ENCODE data around the gene SLC43A1.
A peak's percentile ranks its signal among the peaks of the same experiment; 100 is the strongest.
"Not testable (repeated sequence)": the region's sequence is repeated elsewhere in the genome, so short reads cannot be mapped to it uniquely, and the experiment has no call there.

SLC43A1 gene

GRCh38 chr11:57460022-57460757, 55.3 kb downstream of the SLC43A1 start, which contains the start of gene RTN4RL2:
Gene RTN4RL2 (plus strand): TSS chr11:57460528. CDS start chr11:57460866, 338 bp downstream.
- H3K4me3 ChIP-seq (ENCODE audit: low read length): no peak within 1 kb of the TSS; the same call in 1 of the 2 replicates

GRCh38 chr11:57459164-57460021, 56.1 kb downstream of the SLC43A1 start:
- H3K4me3 ChIP-seq (ENCODE audit: low read length): peak overlapping the region; percentile 39; the same call in 1 of the 2 replicates
- no peak for TF ChIP-seq ZNF274 (IDR thresholded peaks at IDR 0.05; ENCODE audit: low read depth, low read length)

More at GRCh38 chr11:57460022-57460757, 55.3 kb downstream of the SLC43A1 start, which contains the start of gene RTN4RL2:
- no peak for TF ChIP-seq ZNF274 (IDR thresholded peaks at IDR 0.05; ENCODE audit: low read depth, low read length)

- peak overlapping the region; percentile 39; the same call in 1 of the 2 replicates for H3K4me3 ChIP-seq (ENCODE audit: low read length)
- TF ChIP-seq ZNF274 (IDR thresholded peaks at IDR 0.05; ENCODE audit: low read depth, low read length): no peak
Measured at GRCh38 chr11:57458410-57459163, 56.9 kb downstream of the SLC43A1 start.

GRCh38 chr11:57458060-57458409, 57.5 kb downstream of the SLC43A1 start:
- no peak overlapping the region for H3K4me3 ChIP-seq (ENCODE audit: low read length)
- TF ChIP-seq ZNF274 (IDR thresholded peaks at IDR 0.05; ENCODE audit: low read depth, low read length): no peak

- TF ChIP-seq ZNF274 (IDR thresholded peaks at IDR 0.05; ENCODE audit: low read depth, low read length): no peak
- no peak overlapping the region for H3K4me3 ChIP-seq (ENCODE audit: low read length)
Measured at GRCh38 chr11:57457643-57458023, 57.9 kb downstream of the SLC43A1 start.

- TF ChIP-seq ZNF274 (IDR thresholded peaks at IDR 0.05; ENCODE audit: low read depth, low read length): no peak
- no peak overlapping the region for H3K4me3 ChIP-seq (ENCODE audit: low read length)
Measured at GRCh38 chr11:57456960-57457642, 58.4 kb downstream of the SLC43A1 start.

- TF ChIP-seq ZNF274 (IDR thresholded peaks at IDR 0.05; ENCODE audit: low read depth, low read length): no peak
- H3K4me3 ChIP-seq (ENCODE audit: low read length): no peak overlapping the region
Measured at GRCh38 chr11:57453543-57454177, 61.8 kb downstream of the SLC43A1 start.

- H3K4me3 ChIP-seq (ENCODE audit: low read length): no peak overlapping the region
- TF ChIP-seq ZNF274 (IDR thresholded peaks at IDR 0.05; ENCODE audit: low read depth, low read length): no peak
Measured at GRCh38 chr11:57446055-57446454, 69.4 kb downstream of the SLC43A1 start.

- H3K4me3 ChIP-seq (ENCODE audit: low read length): not testable (repeated sequence)
Measured at GRCh38 chr11:57445122-57445394, 70.4 kb downstream of the SLC43A1 start.

- no peak for TF ChIP-seq ZNF274 (IDR thresholded peaks at IDR 0.05; ENCODE audit: low read depth, low read length)
- H3K4me3 ChIP-seq (ENCODE audit: low read length): no peak overlapping the region
Measured at GRCh38 chr11:57444362-57445121, 71.0 kb downstream of the SLC43A1 start.

- no peak for TF ChIP-seq ZNF274 (IDR thresholded peaks at IDR 0.05; ENCODE audit: low read depth, low read length)
- H3K4me3 ChIP-seq (ENCODE audit: low read length): no peak overlapping the region
Measured at GRCh38 chr11:57440744-57441414, 74.6 kb downstream of the SLC43A1 start.

GRCh38 chr11:57439786-57440185, 75.7 kb downstream of the SLC43A1 start:
- no peak overlapping the region for H3K4me3 ChIP-seq (ENCODE audit: low read length)
- no peak for TF ChIP-seq ZNF274 (IDR thresholded peaks at IDR 0.05; ENCODE audit: low read depth, low read length)
